Measurements from ENCODE around the gene RNF115. TPM values are rescaled to one million over a fixed set of nuclear protein-coding genes. Genes with fewer than 3 reads are reported as not detected.

The RNF115 gene
- total and polyA plus RNA-seq, 2 of the 13 experiments (the other 11 are each of a cell fraction or from before 2014, with no cell fraction given), result 6.0 to 10.1 TPM

- TF ChIP-seq ZNF83 (CRISPR knock-in tag; IDR thresholded peaks at IDR 0.05; ENCODE audit: borderline replicate concordance) (no peak), ZNF784 (CRISPR knock-in tag; IDR thresholded peaks at IDR 0.05; ENCODE audit: borderline replicate concordance) (0 out of 2 replicates have a peak, but pooled peaks have one; percentile 43), RAD21 (CRISPR knock-in tag; IDR thresholded peaks at IDR 0.05) (peak; percentile 17; the same call in 1 of the 2 replicates), SATB2 (CRISPR knock-in tag; IDR thresholded peaks at IDR 0.05) (0 out of 2 replicates have a peak, but pooled peaks have one; percentile 48), PHF8 (CRISPR knock-in tag; IDR thresholded peaks at IDR 0.05) (peak; percentile 60; the same call in 1 of the 2 replicates), GPN1 (CRISPR knock-in tag; IDR thresholded peaks at IDR 0.05; ENCODE audit: borderline replicate concordance) (no peak), MED1 (CRISPR knock-in tag; IDR thresholded peaks at IDR 0.05) (no peak), RBAK (CRISPR knock-in tag; IDR thresholded peaks at IDR 0.05) (peak; percentile 39; the same call in 1 of the 2 replicates), JUN (CRISPR knock-in tag; IDR thresholded peaks at IDR 0.05) (no peak), ZNF850 (CRISPR knock-in tag; conservative IDR thresholded peaks at IDR 0.05) (no peak), ZBTB26 (CRISPR knock-in tag; IDR thresholded peaks at IDR 0.05; ENCODE audit: borderline replicate concordance) (no peak), KDM5B (CRISPR knock-in tag; IDR thresholded peaks at IDR 0.05; ENCODE audit: borderline replicate concordance) (peak; percentile 57; the same call in 1 of the 2 replicates), HNF4G (IDR thresholded peaks at IDR 0.05; ENCODE audit: borderline replicate concordance, low read depth, low read length) (no peak), HNF4G (CRISPR knock-in tag; IDR thresholded peaks at IDR 0.05; ENCODE audit: borderline replicate concordance, low read depth) (0 out of 2 replicates have a peak, but pooled peaks have one; percentile 6), ZNF292 (CRISPR knock-in tag; IDR thresholded peaks at IDR 0.05; ENCODE audit: borderline replicate concordance, low read depth) (peak; percentile 63; the same call in 1 of the 2 replicates), ZNF816 (CRISPR knock-in tag; IDR thresholded peaks at IDR 0.05; ENCODE audit: borderline replicate concordance) (no peak), IRF2 (CRISPR knock-in tag; IDR thresholded peaks at IDR 0.05) (no peak), IKZF5 (CRISPR knock-in tag; IDR thresholded peaks at IDR 0.05) (peak; percentile 19; the same call in 1 of the 2 replicates), SIN3A (IDR thresholded peaks at IDR 0.05; ENCODE audit: borderline replicate concordance, low read depth, low read length) (peak; percentile 53; the same call in 1 of the 2 replicates), ZNF891 (CRISPR knock-in tag; IDR thresholded peaks at IDR 0.05) (peak; percentile 30; the same call in 1 of the 2 replicates), ZNF746 (CRISPR knock-in tag; IDR thresholded peaks at IDR 0.05) (peak; percentile 57; the same call in 1 of the 2 replicates), MEF2D (CRISPR knock-in tag; IDR thresholded peaks at IDR 0.05) (peak; percentile 42; the same call in 1 of the 2 replicates), IRF9 (CRISPR knock-in tag; IDR thresholded peaks at IDR 0.05; ENCODE audit: borderline replicate concordance) (0 out of 2 replicates have a peak, but pooled peaks have one; percentile 8), ZNF782 (CRISPR knock-in tag; IDR thresholded peaks at IDR 0.05; ENCODE audit: borderline replicate concordance) (0 out of 2 replicates have a peak, but pooled peaks have one; percentile 38), NRL (CRISPR knock-in tag; IDR thresholded peaks at IDR 0.05; ENCODE audit: borderline replicate concordance) (peak; percentile 80; the same call in 1 of the 2 replicates), CEBPB (IDR thresholded peaks at IDR 0.05; ENCODE audit: borderline replicate concordance, low read depth, low read length) (no peak), BCL6 (CRISPR knock-in tag; IDR thresholded peaks at IDR 0.05) (0 out of 2 replicates have a peak, but pooled peaks have one; percentile 9)
These were observed 35.1 kb upstream of the RNF115 start, which contains the start of gene PIAS3 (continued) for GRCh38 chr1:145858901-145859490.

Measured in HepG2 (cell line).